HEK293 (cell line): ENCODE results near the gene MMP21.

Source experiments
- BCL11B ChIP-seq: fragments of 450-650 bp; formaldehyde crosslinking; IDR thresholded peaks from 2 replicates; pipeline ENCODE4 v1.5.1; 2016; ENCODE audit warnings: low read depth, missing biosample characterization, missing genetic modification characterization
- BCL6B ChIP-seq: fragments of 450-650 bp; formaldehyde crosslinking; IDR thresholded peaks from 2 replicates; pipeline ENCODE4 v1.5.1; 2017; ENCODE audit warnings: missing biosample characterization, missing genetic modification characterization
- FEZF1 ChIP-seq: fragments of 450-650 bp; formaldehyde crosslinking; IDR thresholded peaks from 2 replicates; pipeline ENCODE4 v1.5.1; 2016; ENCODE audit warnings: missing biosample characterization, missing genetic modification characterization
- GFI1B ChIP-seq: fragments of 450-650 bp; formaldehyde crosslinking; IDR thresholded peaks from 2 replicates; pipeline ENCODE4 v1.5.1; 2016; ENCODE audit warnings: missing biosample characterization, missing genetic modification characterization
- IKZF3 ChIP-seq: fragments of 450-650 bp; IDR thresholded peaks from 2 replicates; pipeline ENCODE4 v1.5.0; 2018; ENCODE audit warnings: missing biosample characterization, mild to moderate bottlenecking, missing genetic modification characterization, moderate library complexity
- KLF8 ChIP-seq: fragments of 450-650 bp; formaldehyde crosslinking; IDR thresholded peaks from 2 replicates; pipeline ENCODE4 v1.5.1; 2016; ENCODE audit warnings: missing biosample characterization, missing genetic modification characterization
- MYNN ChIP-seq: fragments of 450-650 bp; formaldehyde crosslinking; IDR thresholded peaks from 2 replicates; pipeline ENCODE4 v1.5.1; 2016; ENCODE audit warnings: missing biosample characterization, missing genetic modification characterization, borderline replicate concordance
- OSR2 ChIP-seq: fragments of 450-650 bp; formaldehyde crosslinking; IDR thresholded peaks from 2 replicates; pipeline ENCODE4 v1.5.1; 2016; ENCODE audit warnings: missing biosample characterization, missing genetic modification characterization
- OVOL3 ChIP-seq: fragments of 450-650 bp; formaldehyde crosslinking; IDR thresholded peaks from 2 replicates; pipeline ENCODE4 v1.5.1; 2016; ENCODE audit warnings: missing biosample characterization, missing genetic modification characterization
- SP3 ChIP-seq: fragments of 450-650 bp; formaldehyde crosslinking; IDR thresholded peaks from 2 replicates; pipeline ENCODE4 v1.5.1; 2016; ENCODE audit warnings: missing biosample characterization, missing genetic modification characterization
- TCF7L2 ChIP-seq: IDR thresholded peaks from 2 replicates; pipeline ENCODE4 v1.6.1; 2011; ENCODE audit warnings: low read depth, mild to moderate bottlenecking, inconsistent platforms, low read length, moderate library complexity, borderline replicate concordance
- TRIM28 ChIP-seq: IDR thresholded peaks from 2 replicates; pipeline ENCODE4 v1.6.1; 2011; ENCODE audit warnings: low read length, control low read depth, borderline replicate concordance
- ZBTB21 ChIP-seq: fragments of 450-650 bp; formaldehyde crosslinking; IDR thresholded peaks from 2 replicates; pipeline ENCODE4 v1.5.1; 2017; ENCODE audit warnings: missing biosample characterization, missing genetic modification characterization
- ZEB2 ChIP-seq: fragments of 450-650 bp; formaldehyde crosslinking; IDR thresholded peaks from 2 replicates; pipeline ENCODE4 v1.5.1; 2016; ENCODE audit warnings: missing biosample characterization, missing genetic modification characterization
- ZFP3 ChIP-seq: fragments of 450-650 bp; formaldehyde crosslinking; IDR thresholded peaks from 2 replicates; pipeline ENCODE4 v1.5.1; 2016; ENCODE audit warnings: low read depth, missing biosample characterization, missing genetic modification characterization
- ZNF16 ChIP-seq: fragments of 450-650 bp; formaldehyde crosslinking; IDR thresholded peaks from 2 replicates; pipeline ENCODE4 v1.5.1; 2016; ENCODE audit warnings: low read depth, missing biosample characterization, missing genetic modification characterization
- ZNF214 ChIP-seq: fragments of 450-650 bp; formaldehyde crosslinking; IDR thresholded peaks from 2 replicates; pipeline ENCODE4 v1.5.1; 2017; ENCODE audit warnings: missing biosample characterization, mild to moderate bottlenecking, missing genetic modification characterization, borderline replicate concordance
- ZNF221 ChIP-seq: fragments of 450-650 bp; formaldehyde crosslinking; IDR thresholded peaks from 2 replicates; pipeline ENCODE4 v1.5.1; 2017; ENCODE audit warnings: missing biosample characterization, missing genetic modification characterization, borderline replicate concordance
- ZNF23 ChIP-seq: fragments of 450-650 bp; formaldehyde crosslinking; IDR thresholded peaks from 2 replicates; pipeline ENCODE4 v1.5.1; 2016; ENCODE audit warnings: missing biosample characterization, missing genetic modification characterization, borderline replicate concordance
- ZNF324 ChIP-seq: fragments of 450-650 bp; formaldehyde crosslinking; IDR thresholded peaks from 2 replicates; pipeline ENCODE4 v1.5.1; 2016; ENCODE audit warnings: missing biosample characterization, missing genetic modification characterization
- ZNF473 ChIP-seq: fragments of 450-650 bp; formaldehyde crosslinking; IDR thresholded peaks from 2 replicates; pipeline ENCODE4 v1.5.1; 2017; ENCODE audit warnings: missing biosample characterization, missing genetic modification characterization
- ZNF521 ChIP-seq: fragments of 450-650 bp; formaldehyde crosslinking; IDR thresholded peaks from 2 replicates; pipeline ENCODE4 v1.5.1; 2017; ENCODE audit warnings: missing biosample characterization, mild to moderate bottlenecking, missing genetic modification characterization
- ZNF529 ChIP-seq: fragments of 450-650 bp; formaldehyde crosslinking; IDR thresholded peaks from 2 replicates; pipeline ENCODE4 v1.5.1; 2017; ENCODE audit warnings: missing genetic modification characterization, missing biosample characterization; ENCODE audit not compliant: insufficient replicate concordance
- ZNF544 ChIP-seq: fragments of 450-650 bp; formaldehyde crosslinking; IDR thresholded peaks from 2 replicates; pipeline ENCODE4 v1.5.0; 2017; ENCODE audit warnings: missing biosample characterization, missing genetic modification characterization
- ZNF558 ChIP-seq: fragments of 450-650 bp; formaldehyde crosslinking; IDR thresholded peaks from 2 replicates; pipeline ENCODE4 v1.5.1; 2016; ENCODE audit warnings: missing biosample characterization, missing genetic modification characterization
- ZNF561 ChIP-seq: fragments of 450-650 bp; IDR thresholded peaks from 2 replicates; pipeline ENCODE4 v1.5.1; 2018; ENCODE audit warnings: missing biosample characterization, missing genetic modification characterization, borderline replicate concordance
- ZNF664 ChIP-seq: fragments of 450-650 bp; formaldehyde crosslinking; IDR thresholded peaks from 2 replicates; pipeline ENCODE4 v1.5.1; 2016; ENCODE audit warnings: missing biosample characterization, missing genetic modification characterization
- ZNF677 ChIP-seq: fragments of 450-650 bp; IDR thresholded peaks from 2 replicates; pipeline ENCODE4 v1.5.0; 2018; ENCODE audit warnings: missing biosample characterization, mild to moderate bottlenecking, missing genetic modification characterization, moderate library complexity
- ZNF701 ChIP-seq: fragments of 450-650 bp; formaldehyde crosslinking; IDR thresholded peaks from 2 replicates; pipeline ENCODE4 v1.5.1; 2016; ENCODE audit warnings: missing biosample characterization, missing genetic modification characterization
- ZNF704 ChIP-seq: fragments of 450-650 bp; formaldehyde crosslinking; IDR thresholded peaks from 2 replicates; pipeline ENCODE4 v1.5.1; 2016; ENCODE audit warnings: missing biosample characterization, missing genetic modification characterization
- ZNF837 ChIP-seq: fragments of 450-650 bp; formaldehyde crosslinking; IDR thresholded peaks from 2 replicates; pipeline ENCODE4 v1.5.1; 2016; ENCODE audit warnings: missing biosample characterization, missing genetic modification characterization
- ZNF843 ChIP-seq: fragments of 450-650 bp; formaldehyde crosslinking; IDR thresholded peaks from 2 replicates; pipeline ENCODE4 v1.5.1; 2016; ENCODE audit warnings: missing biosample characterization, missing genetic modification characterization
- TF ChIP-seq, protein P1 (sequence below): fragments of 450-650 bp; formaldehyde crosslinking; IDR thresholded peaks from 2 replicates; pipeline ENCODE4 v1.5.1; 2016; ENCODE audit warnings: missing biosample characterization, missing genetic modification characterization
- TF ChIP-seq, protein P2 (sequence below): fragments of 450-650 bp; formaldehyde crosslinking; IDR thresholded peaks from 2 replicates; pipeline ENCODE4 v1.5.1; 2016; ENCODE audit warnings: missing biosample characterization, missing genetic modification characterization
- TF ChIP-seq, protein P3 (sequence below): fragments of 450-650 bp; IDR thresholded peaks from 2 replicates; pipeline ENCODE4 v1.5.1; 2018; ENCODE audit warnings: missing biosample characterization, mild to moderate bottlenecking, missing genetic modification characterization

The MMP21 gene

DNA sequence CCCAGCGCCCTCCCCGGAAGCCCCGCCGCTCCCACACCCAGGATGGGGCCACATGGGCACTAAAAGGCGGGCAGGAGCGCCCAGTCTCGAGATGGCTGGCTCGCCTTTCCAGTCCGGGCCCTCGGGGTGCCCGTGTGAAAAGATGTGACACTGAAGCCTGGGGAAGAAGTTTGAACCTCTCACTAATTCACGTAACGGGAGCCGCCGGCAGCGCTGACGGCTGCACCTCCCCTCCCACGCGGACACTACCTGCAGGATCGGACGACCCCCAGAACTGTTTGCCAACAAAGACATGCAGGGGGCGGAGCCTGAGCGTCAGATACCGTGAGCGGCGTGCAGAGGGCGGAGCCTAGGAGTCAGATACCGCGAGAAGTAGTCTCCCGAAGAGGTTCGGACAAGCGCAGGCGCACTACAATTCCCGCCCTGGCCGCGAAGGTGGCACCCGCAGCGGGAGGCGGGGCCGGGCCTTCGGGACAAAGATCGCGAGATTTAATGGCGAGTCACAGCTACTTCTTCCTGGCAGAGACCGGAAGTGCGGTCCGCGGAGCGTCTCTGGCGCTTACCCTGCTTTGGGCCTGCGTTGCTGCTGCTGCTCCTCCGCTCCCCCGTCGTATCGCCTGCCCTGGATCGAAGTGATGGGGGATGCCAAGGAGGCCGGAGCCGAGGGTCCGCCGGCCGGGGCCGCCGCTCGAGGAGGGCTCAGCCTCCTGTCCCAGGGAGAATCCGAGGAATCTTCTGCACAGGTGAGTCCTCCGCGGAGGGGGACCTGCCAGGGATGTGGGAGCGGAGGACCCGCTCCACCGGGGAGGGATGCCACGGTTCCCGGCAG is 56.2 kb downstream of the MMP21 start, which contains the start of gene EDRF1 (continued):
- TF ChIP-seq IKZF3 (peak; percentile 52; the same call in 1 of the 2 replicates), ZNF561 (peak; percentile 75; the same call in 1 of the 2 replicates), OSR2 (no peak), ZNF521 (tag by site-specific recombination) (no peak), ZNF558 (tag by site-specific recombination) (no peak), ZNF214 (no peak), ZBTB21 (tag by site-specific recombination) (no peak), ZNF701 (tag by site-specific recombination) (no peak), ZNF704 (tag by site-specific recombination) (no peak), SP3 (peak; percentile 97), BCL6B (no peak), ZNF529 (no peak), ZNF837 (no peak), ZNF23 (tag by site-specific recombination) (no peak), ZNF16 (no peak), BCL11B (tag by site-specific recombination) (no peak), ZNF664 (no peak), FEZF1 (tag by site-specific recombination) (no peak), ZNF843 (tag by site-specific recombination) (no peak), OVOL3 (tag by site-specific recombination) (no peak), TCF7L2 (no peak), KLF8 (tag by site-specific recombination) (peak; percentile 50; the same call in 1 of the 2 replicates), GFI1B (tag by site-specific recombination) (no peak), ZEB2 (tag by site-specific recombination) (no peak), TRIM28 (no peak), MYNN (no peak), ZNF324 (peak; percentile 75; the same call in 1 of the 2 replicates), ZNF473 (no peak), ZNF544 (tag by site-specific recombination) (no peak), ZFP3 (no peak), ZNF677 (tag by site-specific recombination) (no peak), ZNF221 (tag by site-specific recombination) (no peak)
- TF ChIP-seq, protein P1, sequence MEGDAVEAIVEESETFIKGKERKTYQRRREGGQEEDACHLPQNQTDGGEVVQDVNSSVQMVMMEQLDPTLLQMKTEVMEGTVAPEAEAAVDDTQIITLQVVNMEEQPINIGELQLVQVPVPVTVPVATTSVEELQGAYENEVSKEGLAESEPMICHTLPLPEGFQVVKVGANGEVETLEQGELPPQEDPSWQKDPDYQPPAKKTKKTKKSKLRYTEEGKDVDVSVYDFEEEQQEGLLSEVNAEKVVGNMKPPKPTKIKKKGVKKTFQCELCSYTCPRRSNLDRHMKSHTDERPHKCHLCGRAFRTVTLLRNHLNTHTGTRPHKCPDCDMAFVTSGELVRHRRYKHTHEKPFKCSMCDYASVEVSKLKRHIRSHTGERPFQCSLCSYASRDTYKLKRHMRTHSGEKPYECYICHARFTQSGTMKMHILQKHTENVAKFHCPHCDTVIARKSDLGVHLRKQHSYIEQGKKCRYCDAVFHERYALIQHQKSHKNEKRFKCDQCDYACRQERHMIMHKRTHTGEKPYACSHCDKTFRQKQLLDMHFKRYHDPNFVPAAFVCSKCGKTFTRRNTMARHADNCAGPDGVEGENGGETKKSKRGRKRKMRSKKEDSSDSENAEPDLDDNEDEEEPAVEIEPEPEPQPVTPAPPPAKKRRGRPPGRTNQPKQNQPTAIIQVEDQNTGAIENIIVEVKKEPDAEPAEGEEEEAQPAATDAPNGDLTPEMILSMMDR (tag by site-specific recombination) = no peak
- TF ChIP-seq, protein P2, sequence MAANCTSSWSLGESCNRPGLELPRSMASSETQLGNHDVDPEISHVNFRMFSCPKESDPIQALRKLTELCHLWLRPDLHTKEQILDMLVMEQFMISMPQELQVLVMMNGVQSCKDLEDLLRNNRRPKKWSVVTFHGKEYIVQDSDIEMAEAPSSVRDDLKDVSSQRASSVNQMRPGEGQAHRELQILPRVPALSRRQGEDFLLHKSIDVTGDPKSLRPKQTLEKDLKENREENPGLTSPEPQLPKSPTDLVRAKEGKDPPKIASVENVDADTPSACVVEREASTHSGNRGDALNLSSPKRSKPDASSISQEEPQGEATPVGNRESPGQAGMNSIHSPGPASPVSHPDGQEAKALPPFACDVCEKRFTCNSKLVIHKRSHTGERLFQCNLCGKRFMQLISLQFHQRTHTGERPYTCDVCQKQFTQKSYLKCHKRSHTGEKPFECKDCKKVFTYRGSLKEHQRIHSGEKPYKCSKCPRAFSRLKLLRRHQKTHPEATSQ (tag by site-specific recombination) = no peak
- TF ChIP-seq, protein P3, sequence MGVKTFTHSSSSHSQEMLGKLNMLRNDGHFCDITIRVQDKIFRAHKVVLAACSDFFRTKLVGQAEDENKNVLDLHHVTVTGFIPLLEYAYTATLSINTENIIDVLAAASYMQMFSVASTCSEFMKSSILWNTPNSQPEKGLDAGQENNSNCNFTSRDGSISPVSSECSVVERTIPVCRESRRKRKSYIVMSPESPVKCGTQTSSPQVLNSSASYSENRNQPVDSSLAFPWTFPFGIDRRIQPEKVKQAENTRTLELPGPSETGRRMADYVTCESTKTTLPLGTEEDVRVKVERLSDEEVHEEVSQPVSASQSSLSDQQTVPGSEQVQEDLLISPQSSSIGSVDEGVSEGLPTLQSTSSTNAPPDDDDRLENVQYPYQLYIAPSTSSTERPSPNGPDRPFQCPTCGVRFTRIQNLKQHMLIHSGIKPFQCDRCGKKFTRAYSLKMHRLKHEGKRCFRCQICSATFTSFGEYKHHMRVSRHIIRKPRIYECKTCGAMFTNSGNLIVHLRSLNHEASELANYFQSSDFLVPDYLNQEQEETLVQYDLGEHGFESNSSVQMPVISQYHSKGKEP (tag by site-specific recombination) = no peak
